T-helper 22 cell (primary cell): ENCODE data around the gene EHMT1.
A peak's percentile ranks its signal among the peaks of the same experiment; 100 is the strongest.

Experiments
- DNase-seq: peaks from one replicate; pipeline ENCODE4 v3.0.0-alpha.2; 2020; ENCODE audit warnings: low read depth

EHMT1 gene

GRCh38 chr9:137694962-137695875 lies 76.4 kb downstream of the EHMT1 start:
- DNase-seq, result no peak

- no peak for DNase-seq
These were observed 77.5 kb downstream of the EHMT1 start for GRCh38 chr9:137696136-137696925.

- DNase-seq, result no peak
These were observed 78.4 kb downstream of the EHMT1 start for GRCh38 chr9:137697193-137697592.

GRCh38 chr9:137697832-137698231 lies 79.0 kb downstream of the EHMT1 start:
- no peak for DNase-seq

GRCh38 chr9:137700911-137701310 lies 82.1 kb downstream of the EHMT1 start:
- no peak for DNase-seq

GRCh38 chr9:137702615-137703379 lies 84.0 kb downstream of the EHMT1 start:
- no peak for DNase-seq

GRCh38 chr9:137703842-137704508 lies 85.2 kb downstream of the EHMT1 start:
- no peak for DNase-seq

- DNase-seq, result no peak
These were observed 86.6 kb downstream of the EHMT1 start for GRCh38 chr9:137705443-137705863.

GRCh38 chr9:137705906-137706305 lies 87.1 kb downstream of the EHMT1 start:
- DNase-seq, result no peak

GRCh38 chr9:137707361-137707760 lies 88.6 kb downstream of the EHMT1 start:
- no peak for DNase-seq

GRCh38 chr9:137708590-137709284 lies 89.9 kb downstream of the EHMT1 start:
- DNase-seq, result no peak

GRCh38 chr9:137709411-137710101 lies 90.8 kb downstream of the EHMT1 start:
- no peak for DNase-seq

- no peak for DNase-seq
These were observed 91.9 kb downstream of the EHMT1 start for GRCh38 chr9:137710704-137711103.

- DNase-seq, result no peak
These were observed 92.9 kb downstream of the EHMT1 start for GRCh38 chr9:137711678-137712105.

GRCh38 chr9:137715321-137715720 lies 96.5 kb downstream of the EHMT1 start:
- DNase-seq, result no peak

- peak; percentile 19 for DNase-seq
These were observed 97.3 kb downstream of the EHMT1 start for GRCh38 chr9:137715866-137716693.

- no peak for DNase-seq
These were observed 98.0 kb downstream of the EHMT1 start for GRCh38 chr9:137716694-137717287.

GRCh38 chr9:137717776-137718327 lies 99.0 kb downstream of the EHMT1 start:
- DNase-seq, result no peak

- DNase-seq, result no peak
These were observed 100.4 kb downstream of the EHMT1 start for GRCh38 chr9:137719194-137719593.
